ENCODE results near the gene MSANTD1.

DNA sequence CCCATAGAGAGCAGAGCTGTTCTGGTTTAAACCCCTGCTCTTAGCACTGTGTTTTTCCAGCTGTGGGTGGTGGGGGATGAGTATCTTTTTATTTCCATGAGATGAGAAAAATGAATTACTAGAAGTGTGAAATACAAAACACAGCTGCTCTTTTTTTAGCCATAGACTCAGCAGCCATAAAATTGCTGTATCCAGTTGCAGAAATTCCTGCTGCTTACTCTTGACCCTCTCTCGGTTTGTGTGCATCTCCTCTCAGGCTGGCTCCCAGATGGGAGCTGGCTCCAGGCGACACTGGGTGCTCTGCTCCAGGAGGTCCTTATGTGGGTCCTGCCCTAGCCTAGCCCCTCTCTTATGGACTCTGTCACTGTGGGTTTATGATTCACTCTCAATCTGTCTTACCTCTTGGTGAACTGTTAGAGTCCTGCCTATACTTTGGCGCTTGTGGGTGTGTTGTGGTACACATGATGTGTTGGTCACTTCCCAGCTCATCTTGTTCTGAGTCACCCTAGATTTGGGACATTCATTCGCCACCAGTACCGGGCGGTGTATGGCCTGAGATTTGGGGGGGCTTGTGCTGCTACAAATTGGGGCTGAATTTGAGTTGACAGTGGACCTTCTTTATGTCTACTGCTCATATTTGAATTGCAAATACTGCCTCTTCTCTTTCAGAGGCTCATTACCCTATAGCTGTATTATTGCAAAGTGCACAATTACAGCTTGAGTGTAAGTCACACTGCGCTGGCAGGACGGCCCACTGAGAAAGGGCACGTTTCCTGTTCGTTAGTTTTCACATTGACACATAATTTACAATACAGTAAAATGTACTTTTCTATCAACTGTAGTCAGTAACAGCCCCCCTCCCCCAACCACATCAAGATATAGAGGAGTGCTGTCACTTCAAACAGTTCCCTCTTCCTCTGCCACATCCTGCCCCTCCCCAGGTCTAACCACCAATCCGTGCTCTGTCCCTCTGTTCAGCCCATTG lies 46.9 kb upstream of the MSANTD1 start:
- TF ChIP-seq, protein P1, sequence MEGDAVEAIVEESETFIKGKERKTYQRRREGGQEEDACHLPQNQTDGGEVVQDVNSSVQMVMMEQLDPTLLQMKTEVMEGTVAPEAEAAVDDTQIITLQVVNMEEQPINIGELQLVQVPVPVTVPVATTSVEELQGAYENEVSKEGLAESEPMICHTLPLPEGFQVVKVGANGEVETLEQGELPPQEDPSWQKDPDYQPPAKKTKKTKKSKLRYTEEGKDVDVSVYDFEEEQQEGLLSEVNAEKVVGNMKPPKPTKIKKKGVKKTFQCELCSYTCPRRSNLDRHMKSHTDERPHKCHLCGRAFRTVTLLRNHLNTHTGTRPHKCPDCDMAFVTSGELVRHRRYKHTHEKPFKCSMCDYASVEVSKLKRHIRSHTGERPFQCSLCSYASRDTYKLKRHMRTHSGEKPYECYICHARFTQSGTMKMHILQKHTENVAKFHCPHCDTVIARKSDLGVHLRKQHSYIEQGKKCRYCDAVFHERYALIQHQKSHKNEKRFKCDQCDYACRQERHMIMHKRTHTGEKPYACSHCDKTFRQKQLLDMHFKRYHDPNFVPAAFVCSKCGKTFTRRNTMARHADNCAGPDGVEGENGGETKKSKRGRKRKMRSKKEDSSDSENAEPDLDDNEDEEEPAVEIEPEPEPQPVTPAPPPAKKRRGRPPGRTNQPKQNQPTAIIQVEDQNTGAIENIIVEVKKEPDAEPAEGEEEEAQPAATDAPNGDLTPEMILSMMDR (IDR thresholded peaks at IDR 0.05; ENCODE audit: insufficient read depth, low read depth, low read length) = no peak
- no peak for TF ChIP-seq EZH2 (IDR thresholded peaks at IDR 0.05; ENCODE audit: insufficient read depth, low read length)
